SU-DHL-6 (cell line): ENCODE measurements around the gene DIS3L2.

Source experiments
- H2AFZ ChIP-seq: fragments of 200-600 bp; sonication (generic); 2 replicates; pipeline ENCODE4 v1.6.1; 2014; ENCODE audit warnings: low read depth, mild to moderate bottlenecking, moderate library complexity, mixed read lengths, antibody characterized with exemption, low read length; ENCODE audit not compliant: severe bottlenecking
- H3F3A ChIP-seq: fragments of 200-600 bp; shearing (Covaris generic); 2 replicates; pipeline ENCODE4 v1.6.0; 2016; ENCODE audit warnings: antibody characterized with exemption, mild to moderate bottlenecking; ENCODE audit not compliant: insufficient read depth
- H3K27ac ChIP-seq: fragments of 200-600 bp; sonication (generic); 2 replicates; pipeline ENCODE4 v1.5.1; 2016; ENCODE audit warnings: low read depth, mild to moderate bottlenecking, low read length, moderate library complexity, mixed read lengths
- H3K27me3 ChIP-seq: fragments of 200-600 bp; sonication (generic), shearing (Covaris generic); 2 replicates; pipeline ENCODE4 v1.6.0; 2014; ENCODE audit warnings: mild to moderate bottlenecking, low read length
- H3K36me3 ChIP-seq: fragments of 200-600 bp; sonication (generic); 2 replicates; pipeline ENCODE4 v1.6.1; 2014; ENCODE audit warnings: mild to moderate bottlenecking, low read length, mixed read lengths
- H3K4me2 ChIP-seq: fragments of 300-600, 200-600 bp; shearing (Covaris generic), sonication (generic); 2 replicates; pipeline ENCODE4 v1.6.0; 2014; ENCODE audit warnings: low read length, low read depth, mild to moderate bottlenecking; ENCODE audit not compliant: poor library complexity, severe bottlenecking
- H3K4me3 ChIP-seq: fragments of 200-600 bp; sonication (generic); 2 replicates; pipeline ENCODE4 v1.5.1; 2014; ENCODE audit warnings: antibody characterized with exemption, low read length, mild to moderate bottlenecking, mixed read lengths; ENCODE audit not compliant: insufficient read depth, poor library complexity, severe bottlenecking
- H3K79me2 ChIP-seq: fragments of 200-600 bp; sonication (generic); 2 replicates; pipeline ENCODE4 v1.6.1; 2014; ENCODE audit warnings: mild to moderate bottlenecking, low read length, moderate library complexity; ENCODE audit not compliant: insufficient read depth
- H3K9ac ChIP-seq: fragments of 200-600 bp; sonication (generic); 2 replicates; pipeline ENCODE4 v1.7.0; 2014; ENCODE audit warnings: mild to moderate bottlenecking, low read length
- H3K9me2 ChIP-seq: fragments of 200-600 bp; sonication (generic); replicated peaks from 2 replicates; pipeline ENCODE4 v1.6.1; 2014; ENCODE audit warnings: low read length; ENCODE audit not compliant: insufficient read depth
- H3K9me3 ChIP-seq: fragments of 200-600 bp; sonication (generic); 2 replicates; pipeline ENCODE4 v1.6.1; 2014; ENCODE audit warnings: low read length, mixed read lengths; ENCODE audit not compliant: insufficient read depth
- H4K20me1 ChIP-seq: fragments of 200-600 bp; sonication (generic); 2 replicates; pipeline ENCODE4 v1.6.1; 2014; ENCODE audit warnings: low read depth, mild to moderate bottlenecking, antibody characterized with exemption, low read length, moderate library complexity, mixed read lengths
- CTCF ChIP-seq: fragments of 200-600 bp; sonication (generic); IDR thresholded peaks from one replicate; pipeline ENCODE4 v1.5.1; 2017; ENCODE audit warnings: antibody characterized with exemption, mild to moderate bottlenecking, low read length, moderate library complexity; ENCODE audit not compliant: insufficient read depth, poor library complexity, severe bottlenecking
- EZH2phosphoT487 ChIP-seq: fragments of 200-600 bp; sonication (generic), shearing (Covaris generic); conservative IDR thresholded peaks from 2 replicates; pipeline ENCODE4 v1.6.1; 2018; ENCODE audit warnings: mild to moderate bottlenecking, antibody characterized with exemption, low read length, moderate library complexity, mixed read lengths

Gene DIS3L2

GRCh38 chr2:232085826-232086425 lies 124.4 kb downstream of the DIS3L2 start:
- Histone ChIP-seq H3K27ac (no peak overlapping the region), H3K9me3 (no peaks in the 10 kb centered on the region), H3F3A (no peaks in the 10 kb centered on the region), H2AFZ (no peak overlapping the region), H3K9me2 (no peaks in the 10 kb centered on the region), H4K20me1 (no peaks in the 10 kb centered on the region), H3K79me2 (no peaks in the 10 kb centered on the region), H3K4me2 (no peak overlapping the region), H3K36me3 (no peaks in the 10 kb centered on the region), H3K4me3 (no peak overlapping the region), H3K9ac (no peak overlapping the region), H3K27me3 (no peaks in the 10 kb centered on the region)
- TF ChIP-seq EZH2phosphoT487 (no peak), CTCF (no peak)

GRCh38 chr2:232088771-232089170 lies 127.3 kb downstream of the DIS3L2 start:
- no peak for TF ChIP-seq CTCF
- TF ChIP-seq EZH2phosphoT487 = no peak
- Histone ChIP-seq H3K9ac (no peak overlapping the region), H3K79me2 (no peaks in the 10 kb centered on the region), H3K9me2 (no peaks in the 10 kb centered on the region), H4K20me1 (no peaks in the 10 kb centered on the region), H3K4me2 (no peak overlapping the region), H3K27ac (no peak overlapping the region), H3F3A (no peaks in the 10 kb centered on the region), H3K36me3 (no peaks in the 10 kb centered on the region), H3K9me3 (no peaks in the 10 kb centered on the region), H3K4me3 (no peak overlapping the region), H2AFZ (no peak overlapping the region), H3K27me3 (no peaks in the 10 kb centered on the region)

GRCh38 chr2:232094201-232094600 lies 132.7 kb downstream of the DIS3L2 start:
- Histone ChIP-seq H3K4me3 (no peak overlapping the region), H2AFZ (no peak overlapping the region), H3K79me2 (no peaks in the 10 kb centered on the region), H3F3A (no peaks in the 10 kb centered on the region), H4K20me1 (no peaks in the 10 kb centered on the region), H3K9me2 (no peaks in the 10 kb centered on the region), H3K4me2 (no peak overlapping the region), H3K36me3 (no peaks in the 10 kb centered on the region), H3K27me3 (no peaks in the 10 kb centered on the region), H3K9me3 (no peaks in the 10 kb centered on the region), H3K27ac (no peak overlapping the region), H3K9ac (no peak overlapping the region)
- no peak for TF ChIP-seq CTCF
- TF ChIP-seq EZH2phosphoT487 = no peak
